ENCODE data around the gene CLEC9A. TPM values are rescaled to one million over a fixed set of nuclear protein-coding genes. Genes with fewer than 3 reads are reported as not detected.

CLEC9A gene
- total and polyA plus RNA-seq, 2 of the 8 experiments (the other 6 are each of a cell fraction or from before 2014, with no cell fraction given) = not detected

GRCh38 chr12:10031771-10032175, 1.3 kb downstream of the CLEC9A start:
- POLR2A ChIA-PET (ENCODE audit: partially characterized antibody) = no interaction called here
- no peak for TF ChIP-seq SAP30 (IDR thresholded peaks at IDR 0.05; ENCODE audit: insufficient read depth, insufficient replicate concordance, low read length)
- peak in 1 of 2 experiments; percentile 65; a peak in 1 of 4 replicates for TF ChIP-seq HDAC2 (IDR thresholded peaks at IDR 0.05; ENCODE audit: borderline replicate concordance in 1 of 2, low read depth in 2 of 2, low read length in 2 of 2)
- TF ChIP-seq MAFK (IDR thresholded peaks at IDR 0.05; ENCODE audit: low read depth, low read length) = no peak
- no peak for TF ChIP-seq USF2 (IDR thresholded peaks at IDR 0.05; ENCODE audit: low read length)
- TF ChIP-seq TEAD4 (IDR thresholded peaks at IDR 0.05; ENCODE audit: low read depth, low read length) = peak; percentile 39; the same call in 1 of the 2 replicates
- no peak for TF ChIP-seq YY1 (IDR thresholded peaks at IDR 0.05; ENCODE audit: low read depth, low read length)
- TF ChIP-seq HDAC6 (IDR thresholded peaks at IDR 0.05; ENCODE audit: low read depth, low read length) = no peak
- no peak for TF ChIP-seq CTCF (IDR thresholded peaks at IDR 0.05; ENCODE audit: control extremely low read depth in 1 of 3, insufficient read depth in 1 of 3, low read depth in 1 of 3, low read length in 3 of 3)
- peak; percentile 69 for TF ChIP-seq KDM1A (IDR thresholded peaks at IDR 0.05; ENCODE audit: borderline replicate concordance, low read length)

More at GRCh38 chr12:10031771-10032175, 1.3 kb downstream of the CLEC9A start:
- H4K91ac ChIP-seq (replicated peaks; ENCODE audit: insufficient read length, low read length) = no peak overlapping the region
- peak overlapping the region; percentile 68; the same call in 1 of the 2 replicates for H2BK12ac ChIP-seq (ENCODE audit: low read depth, low read length)
- peaks cover 0 to 7% (median 0%) of the 10 kb centered on the region in 4 experiments; a peak in 1 of 7 replicates for H3K4me1 ChIP-seq (replicated peaks in 1 of 4; ENCODE audit: control insufficient read depth in 3 of 4, insufficient read depth in 4 of 4, low read length in 3 of 4)
- no peaks in the 10 kb centered on the region; the same call in 1 of the 2 replicates for H3K23me2 ChIP-seq (ENCODE audit: low read depth, low read length)
- H2AFZ ChIP-seq (ENCODE audit: low read length) = no peak overlapping the region
- FAIRE-seq (peak; percentile 28), DNase-seq (ENCODE audit: low read depth in 1 of 2, low spot score in 2 of 2) (peak in 1 of 2 experiments; percentile 25)
- WGBS, 2 experiments (ENCODE audit: extremely low coverage in 1 of 2, insufficient coverage in 1 of 2, insufficient read length in 1 of 2, insufficient replicate concordance in 2 of 2, low coverage in 1 of 2, low lambda C conversion rate in 2 of 2, missing lambda C conversion rate in 1 of 2) = 91% methylated on average over 5 of the region's 5 CpGs; no CpG with 5 or more reads in 1 of the 2 experiments
- H2BK20ac ChIP-seq (ENCODE audit: low read length) = no peak overlapping the region
- no peak overlapping the region for H4K5ac ChIP-seq (ENCODE audit: insufficient read length, low read depth, low read length)
- H3K9me3 ChIP-seq (ENCODE audit: insufficient read depth in 2 of 2, low read depth in 1 of 2, low read length in 1 of 2) = peaks cover 0 to 8% of the 10 kb centered on the region in 2 experiments; a peak in 2 of 4 replicates
- no peak overlapping the region for H3K14ac ChIP-seq (ENCODE audit: insufficient read length)
- H3K56ac ChIP-seq (replicated peaks; ENCODE audit: insufficient read length, low read depth, low read length) = no peak overlapping the region
- H3K4me2 ChIP-seq (ENCODE audit: insufficient read depth in 1 of 2, low read depth in 2 of 2, low read length in 2 of 2) = no peak overlapping the region; a peak in 1 of 4 replicates
- H3K36me3 ChIP-seq (ENCODE audit: control insufficient read depth in 2 of 4, insufficient read depth in 4 of 4, low read length in 3 of 4) = no peaks in the 10 kb centered on the region; a peak in 1 of 8 replicates
- no peak overlapping the region for H3K4ac ChIP-seq (replicated peaks; ENCODE audit: insufficient read length, low read depth, low read length)
- H2BK5ac ChIP-seq (ENCODE audit: low read depth, low read length) = no peak overlapping the region
- no peaks in the 10 kb centered on the region for H3K79me2 ChIP-seq (ENCODE audit: control insufficient read depth in 1 of 2, insufficient read depth in 2 of 2, low read length in 2 of 2)
- H3K79me1 ChIP-seq (ENCODE audit: low read depth, low read length) = no peaks in the 10 kb centered on the region
- H3K9ac ChIP-seq (replicated peaks in 1 of 4; ENCODE audit: extremely low read depth in 1 of 4, low read depth in 3 of 4, low read length in 3 of 4) = no peak overlapping the region
- no peak overlapping the region for H4K8ac ChIP-seq (ENCODE audit: extremely low read depth, insufficient read depth, low read length)
- H4K20me1 ChIP-seq (replicated peaks in 1 of 2; ENCODE audit: control insufficient read depth in 1 of 2, insufficient read depth in 2 of 2, low read length in 2 of 2) = no peaks in the 10 kb centered on the region
- H2AK5ac ChIP-seq (ENCODE audit: low read depth, low read length) = no peak overlapping the region
- no peak overlapping the region for H2BK120ac ChIP-seq (replicated peaks; ENCODE audit: low read depth, low read length)
- CTCF ChIA-PET (ENCODE audit: partially characterized antibody) = interaction anchor here (0.6 to 2.5 kb wide), 8 partner anchors 11 to 284 kb away, joined by 3 to 19 read pairs (median 4); partner anchors contain the start of genes CLEC12B, CLEC1A and CLEC1B
- H2BK15ac ChIP-seq (ENCODE audit: low read length) = no peak overlapping the region
- no peak overlapping the region for H3K4me3 ChIP-seq (ENCODE audit: extremely low read depth in 1 of 4, insufficient read depth in 2 of 4, low read depth in 3 of 4, low read length in 4 of 4)
- H3K27ac ChIP-seq (ENCODE audit: low read depth, low read length) = no peak overlapping the region
- H3K18ac ChIP-seq (ENCODE audit: extremely low read depth, low read length) = no peak overlapping the region
- no peaks in the 10 kb centered on the region for H3K27me3 ChIP-seq (replicated peaks in 1 of 4; ENCODE audit: control insufficient read depth in 3 of 4, extremely low read depth in 1 of 4, insufficient read depth in 3 of 4, low read length in 3 of 4)
- H3K23ac ChIP-seq (ENCODE audit: insufficient read length) = no peak overlapping the region
